ENCODE data around the gene RABGAP1L.
"Not testable (repeated sequence)": the region's sequence is repeated elsewhere in the genome, so short reads cannot be mapped to it uniquely, and the experiment has no call there.

RABGAP1L gene

DNA sequence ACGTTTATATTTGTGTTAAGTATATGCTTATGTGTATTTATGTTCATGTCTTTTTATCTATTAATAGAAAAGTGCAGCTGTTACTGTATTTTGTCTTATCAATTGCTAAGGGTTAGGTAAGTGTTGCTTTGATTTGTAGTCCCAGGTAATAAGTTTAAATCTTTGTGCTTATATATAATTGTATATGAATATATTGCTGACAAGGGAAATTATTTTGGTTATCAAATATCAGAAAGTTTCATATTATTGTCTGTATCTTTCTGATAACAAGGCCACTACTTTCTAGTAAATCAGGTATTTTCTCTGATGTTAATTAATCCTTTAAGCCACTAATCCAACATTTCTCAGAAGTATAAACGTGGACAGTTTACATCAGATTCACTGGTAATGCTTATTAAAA, 309.7 kb downstream of the RABGAP1L start:
- DNase-seq: no peak

DNA sequence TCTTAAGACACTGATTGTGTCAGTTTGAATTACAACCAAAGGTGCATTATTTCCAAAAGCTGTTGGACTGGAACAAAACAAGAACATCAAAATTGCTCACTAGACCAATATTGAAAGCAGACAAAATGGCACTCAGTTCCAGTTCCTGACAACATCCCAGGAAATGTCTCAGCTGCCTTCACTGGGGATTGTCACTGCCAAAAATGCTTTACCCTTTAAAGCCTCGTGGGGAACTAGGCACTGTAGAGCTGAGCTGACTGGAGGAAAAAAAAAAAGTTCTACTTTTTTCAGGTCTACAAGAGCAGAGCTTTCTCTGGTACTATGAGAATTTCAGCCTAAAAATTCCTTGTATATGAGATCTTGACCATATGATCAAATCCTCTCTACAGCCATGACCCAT, 310.4 kb downstream of the RABGAP1L start:
- DNase-seq: no peak

DNA sequence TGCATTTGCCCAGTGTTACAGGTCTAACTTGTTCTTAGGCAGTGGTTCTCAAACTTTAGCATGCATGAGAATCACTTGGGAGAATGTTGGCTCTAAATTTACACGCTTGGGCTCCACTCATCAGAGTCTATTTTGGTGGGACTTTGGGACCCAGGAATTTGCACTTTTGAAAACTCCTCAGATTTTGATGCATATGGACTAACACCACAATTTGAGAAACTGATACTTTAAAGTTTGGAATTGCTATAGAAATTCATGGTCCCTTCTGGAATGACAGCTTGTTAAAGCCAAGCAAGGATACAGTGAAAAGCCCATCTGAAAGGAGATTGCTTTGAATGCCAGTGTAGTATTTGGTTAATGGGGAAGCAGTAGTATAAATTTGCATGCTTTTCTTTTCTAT, 320.0 kb downstream of the RABGAP1L start:
- DNase-seq: no peak

DNA sequence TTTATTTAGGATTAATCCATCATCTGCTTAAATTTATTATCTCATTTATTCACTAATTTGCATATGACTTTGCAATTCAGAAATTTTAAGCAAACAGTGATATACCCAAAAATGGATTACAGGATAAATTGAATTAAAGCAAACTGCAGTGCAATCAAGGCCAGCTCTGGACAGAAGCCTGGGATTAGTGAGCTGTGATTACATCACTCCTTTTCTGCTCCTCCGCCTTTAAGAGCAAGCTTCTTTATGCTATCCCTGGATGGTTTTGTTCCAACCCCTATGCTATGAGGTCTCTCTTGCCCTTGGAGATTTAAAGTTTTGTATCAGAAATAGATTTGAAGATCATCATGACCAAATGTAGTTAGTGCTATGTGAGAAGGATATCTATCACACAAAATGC, 321.0 kb downstream of the RABGAP1L start:
- no peak for DNase-seq

DNA sequence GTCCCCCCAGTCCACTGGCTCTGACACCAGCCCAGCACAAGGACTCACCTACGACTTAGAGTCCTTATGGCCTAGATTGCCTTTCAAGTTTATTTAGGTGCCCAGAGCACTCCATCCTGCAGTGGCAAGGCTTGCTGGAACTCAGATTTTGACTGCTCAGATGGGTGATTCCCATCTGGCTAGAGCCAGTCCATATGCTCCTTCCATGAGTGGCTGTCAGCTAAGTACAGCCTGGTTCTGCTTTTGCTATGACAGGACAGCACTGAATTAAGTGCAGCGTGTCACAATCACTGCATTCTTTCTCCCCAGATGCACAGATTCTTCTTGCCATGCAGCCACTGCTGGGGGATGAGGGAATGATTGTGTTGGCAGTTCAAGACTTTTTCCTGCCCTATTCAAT, 332.3 kb downstream of the RABGAP1L start:
- no peak for DNase-seq

DNA sequence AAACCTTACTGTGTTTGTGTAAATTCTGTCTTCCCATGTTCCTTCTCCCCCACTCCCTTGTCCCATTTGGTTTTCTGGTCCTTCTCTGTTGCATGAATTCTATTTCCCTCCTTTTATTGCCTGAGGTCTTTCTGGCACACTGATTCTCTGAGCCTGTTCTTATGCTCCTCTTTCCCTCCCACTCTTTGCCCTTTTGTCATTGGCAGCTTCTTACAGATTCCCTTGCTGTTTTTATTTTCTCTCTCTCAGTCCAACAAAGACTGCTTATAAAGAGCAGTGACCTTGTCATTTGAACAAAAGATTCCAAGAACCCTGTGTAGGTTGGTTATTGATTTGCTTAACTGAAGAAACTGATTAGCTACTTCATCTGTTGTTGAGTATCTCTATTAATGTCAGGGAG, 338.2 kb downstream of the RABGAP1L start:
- no peak for DNase-seq

DNA sequence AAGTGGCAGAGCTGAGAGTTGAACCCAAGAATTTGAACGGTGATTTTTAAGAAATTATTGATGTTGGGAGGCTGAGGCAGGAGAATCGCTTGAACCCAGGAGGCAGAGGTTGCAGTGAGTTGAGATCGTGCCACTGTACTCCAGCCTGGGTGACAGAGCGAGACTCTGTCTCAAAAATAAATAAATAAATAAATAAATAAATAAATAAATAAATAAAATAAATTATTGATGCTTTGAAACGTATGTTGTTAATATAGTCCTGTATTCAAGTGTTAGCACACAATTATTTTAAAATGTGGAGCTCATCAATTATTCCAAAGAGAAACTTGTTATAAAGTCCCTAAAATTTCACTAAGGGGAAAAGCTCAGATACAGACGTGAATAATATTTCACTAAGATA, 357.4 kb downstream of the RABGAP1L start:
- not testable (repeated sequence) for DNase-seq

DNA sequence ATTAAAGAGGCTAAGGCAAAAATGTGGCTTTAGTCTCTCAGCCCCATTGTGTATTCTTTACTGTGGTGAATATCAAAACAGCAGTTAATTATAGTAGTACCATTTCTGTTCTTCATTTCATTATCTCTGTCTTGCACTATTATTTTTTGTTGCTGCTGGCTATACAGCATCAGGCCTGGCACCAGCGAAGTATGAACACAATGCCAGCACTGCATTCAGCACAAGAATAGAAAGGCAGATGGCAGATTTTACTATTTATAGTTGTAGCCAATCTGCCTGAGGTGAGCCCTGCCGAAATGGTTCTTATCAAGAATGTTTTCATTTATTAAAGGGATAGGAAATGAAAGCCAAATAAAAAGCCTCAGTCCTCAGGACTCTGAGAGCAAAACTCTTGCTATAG, 360.5 kb downstream of the RABGAP1L start:
- DNase-seq: no peak

DNA sequence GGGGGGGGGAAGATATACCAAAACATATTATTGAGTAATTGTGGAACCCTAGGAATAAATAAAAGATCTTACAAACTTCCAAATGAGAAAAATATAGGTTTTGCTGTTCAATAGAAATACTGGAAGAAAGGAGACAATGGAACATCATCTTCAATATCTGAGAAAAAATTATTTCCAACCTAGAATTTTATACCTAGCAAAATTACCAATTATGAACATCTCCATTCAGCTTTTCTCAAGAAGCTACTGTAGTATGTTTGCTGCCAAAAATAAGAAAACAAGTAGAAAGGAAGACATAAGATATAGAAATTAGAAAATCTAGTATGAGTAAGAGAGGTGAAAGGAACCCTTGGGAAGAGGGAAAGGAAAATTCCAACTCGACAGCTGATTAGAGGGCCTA, 372.4 kb downstream of the RABGAP1L start:
- no peak for DNase-seq

DNA sequence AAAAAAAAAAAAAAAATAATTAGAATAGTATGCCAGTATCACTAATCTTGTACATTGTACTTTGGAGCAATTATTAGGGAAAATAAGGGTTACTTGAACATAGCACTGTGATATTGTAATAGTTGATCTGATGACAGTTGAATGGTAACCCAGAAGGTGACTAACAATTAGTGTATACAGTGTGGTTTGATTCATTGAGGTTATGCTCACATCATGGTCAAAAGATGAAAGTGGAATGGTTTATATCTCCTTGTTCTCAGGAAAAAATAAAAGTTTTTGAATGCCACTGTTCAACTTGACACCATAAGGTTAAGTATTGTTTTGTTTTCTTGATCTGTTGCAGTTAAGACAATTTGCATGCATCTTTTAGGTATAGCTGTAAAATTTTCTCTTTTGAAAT, 375.5 kb downstream of the RABGAP1L start:
- DNase-seq: no peak

DNA sequence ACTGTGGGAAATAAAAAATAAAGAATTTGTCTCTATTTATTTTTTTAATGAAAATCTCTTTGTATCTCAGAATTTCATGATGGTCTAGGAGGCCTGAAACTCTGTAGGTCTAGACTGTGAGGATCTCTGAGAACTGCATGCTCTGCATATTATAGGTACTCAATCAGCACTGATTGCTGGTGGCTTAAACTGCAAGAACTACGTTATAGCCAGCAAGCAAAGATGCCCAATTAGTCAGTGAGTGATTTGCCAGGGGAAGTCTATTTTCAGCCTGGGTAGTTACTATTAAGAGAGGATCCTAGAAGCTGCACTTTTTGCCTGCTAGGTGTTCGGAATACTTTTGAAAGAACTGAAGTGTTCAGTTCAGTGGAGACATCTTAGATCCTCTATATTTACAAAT, 375.9 kb downstream of the RABGAP1L start:
- no peak for DNase-seq

DNA sequence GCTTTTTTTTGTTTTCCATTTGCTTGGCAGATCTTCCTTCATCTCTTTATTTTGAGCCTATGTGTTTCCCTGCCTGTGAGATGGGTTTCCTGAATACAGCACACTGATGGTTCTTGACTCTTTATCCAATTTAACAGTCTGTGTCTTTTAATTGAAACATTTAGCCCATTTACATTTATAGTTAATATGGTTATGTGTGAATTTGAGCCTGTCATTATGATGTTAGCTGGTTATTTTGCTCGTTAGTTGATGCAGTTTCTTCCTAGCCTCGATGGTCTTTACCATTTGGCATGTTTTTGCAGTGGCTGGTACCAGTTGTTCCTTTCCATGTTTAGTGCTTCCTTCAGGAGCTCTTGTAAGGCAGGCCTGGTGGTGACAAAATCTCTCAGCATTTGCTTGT, 384.1 kb downstream of the RABGAP1L start:
- DNase-seq: not testable (repeated sequence)

DNA sequence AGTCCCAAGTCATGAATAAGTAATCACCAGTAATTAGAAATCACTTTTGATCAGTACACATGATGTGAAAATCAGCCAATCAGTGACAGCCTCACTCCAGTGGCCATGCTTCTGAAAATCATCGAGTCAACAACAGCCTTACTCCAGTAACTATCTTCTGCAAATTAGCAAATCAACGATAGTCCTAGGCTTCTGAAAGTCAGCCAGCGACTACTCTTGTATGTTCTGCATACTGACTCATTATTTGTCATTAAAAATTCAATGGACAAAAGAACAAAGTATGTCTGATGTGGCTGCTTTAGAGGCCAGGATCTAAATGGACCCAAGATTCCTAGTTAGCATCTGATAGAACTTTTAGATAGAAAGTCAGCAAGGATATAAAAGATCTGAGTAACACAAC, 391.0 kb downstream of the RABGAP1L start:
- DNase-seq: no peak

DNA sequence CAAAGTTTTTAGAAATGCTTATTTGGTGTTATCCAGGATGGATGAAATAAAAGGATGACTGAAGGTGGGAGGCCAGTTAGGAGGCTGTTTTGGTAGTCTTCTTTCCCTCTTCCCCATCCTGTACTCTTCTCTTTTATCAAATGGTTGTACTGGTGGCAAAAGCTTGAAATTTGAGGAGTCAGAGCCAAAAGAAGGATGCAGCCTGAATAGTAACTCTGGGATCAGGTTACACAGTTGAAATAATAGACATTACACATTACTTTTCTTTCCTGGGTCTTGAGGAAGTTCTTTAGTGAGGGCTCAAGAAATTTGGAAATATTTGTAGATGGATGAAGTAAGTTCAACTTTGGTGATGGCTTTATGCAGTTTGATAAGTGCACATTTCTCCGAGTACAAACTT, 397.1 kb downstream of the RABGAP1L start:
- DNase-seq: no peak

DNA sequence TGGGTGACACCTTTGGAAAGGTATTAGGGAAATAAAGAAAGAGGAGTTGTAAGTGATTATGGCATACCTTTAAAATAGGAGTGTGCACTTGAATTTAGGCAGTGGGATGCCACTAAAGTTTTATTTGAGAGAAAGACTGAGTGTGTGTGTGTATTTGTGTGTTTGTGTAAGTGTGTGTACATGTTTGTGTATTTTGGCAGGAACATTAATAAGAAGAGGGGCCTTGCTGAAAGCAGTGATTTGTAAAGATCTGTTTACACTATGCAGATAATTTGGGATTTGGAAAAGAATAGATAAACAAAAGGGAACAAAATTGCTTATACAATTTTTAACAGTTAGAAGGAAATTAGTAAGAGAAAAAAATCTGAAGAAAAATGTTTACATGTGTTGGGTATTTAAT, 409.2 kb downstream of the RABGAP1L start:
- DNase-seq: no peak

DNA sequence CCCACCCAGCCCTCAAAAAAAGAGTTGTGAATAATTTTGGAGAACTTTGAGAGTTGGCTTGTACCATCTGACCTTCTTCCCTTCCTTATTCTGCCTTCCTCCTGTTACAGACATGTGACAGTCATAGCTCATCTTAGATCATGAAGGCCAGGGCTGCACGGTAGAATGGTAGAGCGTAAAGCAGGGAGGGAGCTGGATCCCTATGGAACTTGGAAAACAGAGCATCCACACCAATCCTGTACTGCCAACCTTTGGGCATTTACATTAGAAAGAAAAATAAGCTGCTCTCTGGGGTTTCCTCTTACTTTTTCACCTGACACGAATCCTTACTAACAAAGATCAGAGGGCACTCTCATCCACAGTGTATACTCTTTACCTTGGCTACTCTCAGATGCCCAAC, 409.9 kb downstream of the RABGAP1L start:
- no peak for DNase-seq

DNA sequence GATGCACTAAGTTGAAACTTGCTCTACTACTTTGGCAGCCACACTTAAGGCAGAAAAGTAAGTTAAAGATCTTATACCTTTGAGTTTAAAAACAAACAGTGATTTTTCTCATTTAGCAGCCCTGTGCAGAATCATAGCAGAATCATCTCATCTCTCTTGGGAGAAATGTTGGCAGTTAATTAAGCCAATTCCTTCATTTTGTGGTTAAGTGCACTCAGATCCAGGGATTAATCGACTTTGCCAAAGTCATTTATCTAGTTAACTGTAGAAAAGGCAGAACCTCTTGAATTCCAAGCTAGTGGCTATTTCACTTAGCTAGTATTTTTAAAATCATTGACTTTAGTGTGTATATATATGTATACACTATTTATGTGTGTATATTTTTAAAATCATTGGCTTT, 413.5 kb downstream of the RABGAP1L start:
- no peak for DNase-seq

DNA sequence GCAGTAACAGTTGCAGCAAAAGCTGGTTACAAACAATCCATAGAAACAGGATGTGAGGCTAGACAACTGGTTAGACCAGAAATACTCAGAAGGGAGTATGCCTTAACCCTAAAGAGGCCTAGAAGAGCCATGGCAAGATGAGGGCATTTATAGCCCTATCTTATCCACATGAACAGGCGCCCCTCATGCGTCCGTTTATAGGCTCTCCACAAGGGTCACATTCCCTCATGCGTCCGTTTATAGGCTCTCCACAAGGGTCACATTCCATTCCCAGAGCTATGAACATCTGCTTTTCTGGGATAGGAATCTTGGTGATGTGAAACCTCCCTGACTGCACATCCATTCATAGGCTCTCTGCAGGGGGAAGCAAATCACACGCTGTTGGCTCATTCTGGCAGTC, 416.8 kb downstream of the RABGAP1L start:
- not testable (repeated sequence) for DNase-seq

DNA sequence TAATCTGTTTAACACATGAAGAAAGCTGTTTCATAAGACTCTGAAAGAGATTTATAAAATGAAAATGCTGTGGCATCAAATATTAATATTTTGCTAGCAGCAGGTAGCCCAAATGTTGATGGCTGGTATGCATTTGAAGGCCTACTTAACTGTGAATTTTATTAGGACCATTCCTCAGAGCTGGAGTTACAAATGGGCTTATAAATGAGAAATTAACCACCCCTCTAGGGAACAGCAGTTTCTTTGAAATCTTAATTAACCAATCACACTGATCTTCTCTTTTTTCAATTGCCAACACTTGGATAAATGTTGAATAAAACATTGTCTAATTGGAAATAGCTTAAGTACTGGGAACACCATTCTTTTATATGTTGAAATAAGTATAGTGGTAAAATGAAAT, 418.4 kb downstream of the RABGAP1L start:
- no peak for DNase-seq

DNA sequence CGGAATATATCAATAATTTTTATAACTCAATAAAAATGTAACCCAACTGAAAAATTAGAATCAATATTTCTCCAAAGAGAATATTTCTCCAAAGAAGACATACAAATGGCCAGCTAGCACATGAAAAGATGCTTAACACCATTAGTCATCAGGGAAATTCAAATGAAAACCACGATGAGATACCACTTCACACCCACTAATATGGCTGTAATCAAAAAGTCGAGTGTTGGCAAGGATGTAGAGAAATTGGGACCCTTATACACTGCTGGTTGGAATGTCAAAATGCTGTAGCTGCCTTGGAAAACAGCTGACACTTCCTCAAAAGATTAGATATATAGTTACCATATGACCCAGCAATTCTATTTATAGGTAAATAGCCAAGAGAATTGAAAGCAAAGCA, 421.5 kb downstream of the RABGAP1L start:
- DNase-seq: no peak

DNA sequence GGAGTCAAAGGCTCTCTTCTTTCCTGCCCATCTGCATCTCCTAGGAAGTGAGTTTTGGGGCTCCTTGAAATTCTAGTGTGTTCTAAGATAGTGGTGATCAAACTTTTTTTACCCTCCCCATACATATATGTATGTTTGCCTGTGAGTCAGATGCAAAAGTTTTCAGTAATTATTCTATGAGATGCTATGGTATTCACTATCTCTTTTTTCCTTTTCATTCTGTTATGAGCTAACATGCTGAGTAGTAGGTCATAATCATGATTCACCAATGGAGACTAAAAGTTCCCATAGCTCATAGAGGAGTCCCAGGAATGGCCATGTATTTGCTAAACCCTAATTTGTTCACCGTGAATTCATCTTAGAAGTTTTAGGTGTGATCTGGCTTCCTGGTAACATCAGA, 424.0 kb downstream of the RABGAP1L start:
- DNase-seq: no peak

DNA sequence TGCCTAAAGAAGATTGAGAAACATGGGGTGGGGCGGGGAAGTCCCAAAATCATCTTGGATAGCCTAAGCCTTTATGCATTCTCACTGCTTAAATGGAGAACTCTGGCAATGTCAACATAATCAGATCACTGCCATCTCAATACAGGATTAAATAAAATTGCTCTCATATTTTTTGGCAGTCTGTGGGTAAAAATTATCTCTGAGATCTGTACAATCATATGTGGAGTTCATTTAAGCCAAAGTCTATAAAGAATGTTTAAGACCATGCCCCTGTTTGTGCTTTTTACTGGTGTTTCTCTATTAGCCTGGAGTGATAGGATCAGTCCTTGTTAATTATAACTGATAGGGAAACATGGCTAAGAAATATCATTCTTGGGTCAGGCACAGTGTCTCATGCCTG, 424.8 kb downstream of the RABGAP1L start:
- no peak for DNase-seq

DNA sequence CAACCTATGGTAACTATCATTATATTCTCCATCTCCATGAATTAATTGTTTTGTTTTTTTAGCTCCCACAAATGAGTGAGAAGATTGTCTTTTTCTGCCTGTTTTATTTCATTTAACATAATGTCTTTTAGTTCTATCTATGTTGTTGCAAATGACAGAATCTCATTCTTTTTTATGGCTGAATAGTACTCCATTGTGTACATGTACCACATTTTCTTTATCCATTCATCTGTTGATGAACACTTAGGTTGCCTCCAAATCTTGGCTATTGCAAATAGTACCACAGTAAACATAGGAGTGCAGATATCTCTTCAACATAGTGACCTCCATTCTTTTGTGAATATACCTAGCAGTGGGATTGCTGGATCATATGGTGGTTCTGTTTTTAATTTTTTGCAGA, 429.3 kb downstream of the RABGAP1L start:
- DNase-seq: not testable (repeated sequence)

DNA sequence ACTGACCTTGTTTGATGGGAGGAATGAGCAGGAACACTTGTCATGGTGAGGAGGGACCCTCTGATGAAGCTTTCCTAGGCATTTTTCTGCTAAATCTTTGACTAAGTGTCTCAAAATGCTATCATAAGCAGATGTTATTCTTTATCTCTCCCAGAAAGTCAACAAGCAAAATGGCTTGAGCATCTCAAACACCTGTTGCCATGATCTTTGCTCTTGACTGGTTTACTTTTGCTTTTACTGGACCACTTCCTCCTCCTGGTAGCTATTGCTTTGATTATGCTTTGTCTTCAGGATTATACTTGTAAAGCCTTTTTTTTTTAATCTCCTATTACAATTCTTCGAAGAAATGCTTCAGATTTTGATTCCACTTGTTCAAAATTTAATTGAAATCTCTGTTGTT, 445.9 kb downstream of the RABGAP1L start:
- no peak for DNase-seq

DNA sequence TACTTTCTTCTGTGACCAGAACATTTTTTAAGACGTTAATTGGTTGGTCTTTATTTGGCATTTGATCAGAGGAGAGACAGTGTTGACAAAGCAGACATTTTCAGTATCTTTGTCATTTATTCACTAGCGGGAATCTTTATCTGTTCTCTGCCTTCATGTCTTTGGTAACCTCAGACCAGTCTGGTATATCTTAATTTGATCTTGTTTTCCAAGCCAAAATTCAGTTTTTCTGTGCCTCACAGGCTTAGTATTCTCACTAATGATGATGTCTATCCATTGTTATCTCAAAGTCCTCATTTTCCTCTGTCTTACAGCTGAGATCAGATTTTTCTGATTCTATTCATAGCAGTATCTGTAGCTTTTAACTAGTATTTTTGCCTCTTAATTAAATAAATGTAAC, 447.2 kb downstream of the RABGAP1L start:
- no peak for DNase-seq

DNA sequence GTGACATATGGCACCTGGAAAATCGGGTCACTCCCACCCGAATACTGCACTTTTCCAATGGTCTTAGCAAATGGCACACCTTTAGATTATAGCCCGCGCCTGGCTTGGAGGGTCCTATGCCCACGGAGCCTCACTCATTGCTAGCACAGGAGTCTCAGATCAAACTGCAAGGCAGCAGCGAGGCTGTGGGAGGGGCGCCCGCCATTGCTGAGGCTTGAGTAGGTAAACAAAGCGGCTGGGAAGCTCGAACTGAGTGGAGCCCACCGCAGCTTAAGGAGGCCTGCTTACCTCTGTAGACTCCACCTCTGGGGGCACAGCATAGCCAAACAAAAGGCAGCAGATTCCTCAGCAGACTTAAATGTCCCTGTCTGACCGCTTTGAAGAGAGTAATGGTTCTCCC, 458.6 kb downstream of the RABGAP1L start:
- DNase-seq: not testable (repeated sequence)
